GM13976 (cell line): Measurements from ENCODE around the gene ZC3HAV1.

ENCODE experiments used
- DNase-seq: peaks from one replicate; pipeline ENCODE4 v3.0.0; 2012; ENCODE audit warnings: low spot score
- in situ Hi-C: fragments of 300-500 bp; cut with MboI; formaldehyde crosslinking; loops from one replicate; pipeline ENCODE4 v1.12.0; 2022; ENCODE audit warnings: low sequenced_read_pairs, mixed read lengths, inconsistent platforms; ENCODE audit not compliant: unreplicated experiment
- TF ChIP-seq, protein P1 (sequence below): IDR thresholded peaks from 2 replicates; pipeline ENCODE4 v1.5.1; 2012; ENCODE audit warnings: borderline replicate concordance, mild to moderate bottlenecking; ENCODE audit not compliant: insufficient read depth; ENCODE audit errors: extremely low read depth, missing control alignments, control extremely low read depth

ZC3HAV1 gene

DNA sequence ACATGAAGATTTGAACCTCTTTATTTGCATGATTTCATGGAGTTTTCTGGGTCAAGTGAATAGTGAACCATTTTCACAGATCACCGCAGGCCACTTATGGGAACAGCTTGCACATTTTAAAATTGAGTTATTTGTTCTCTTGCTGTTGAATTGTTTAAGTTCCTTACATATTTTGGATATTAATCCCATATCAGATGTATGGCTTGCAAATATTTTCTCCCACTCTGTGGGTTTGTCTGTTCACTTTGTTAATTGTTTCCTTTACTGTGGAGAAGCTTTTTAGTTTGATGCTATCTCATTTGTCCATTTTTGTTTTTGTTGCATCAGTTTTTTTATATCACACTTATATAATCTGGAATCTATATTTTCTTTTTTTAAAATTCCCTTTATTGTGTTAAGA, 59.6 kb downstream of the ZC3HAV1 start:
- no peak for DNase-seq
- TF ChIP-seq, protein P1, sequence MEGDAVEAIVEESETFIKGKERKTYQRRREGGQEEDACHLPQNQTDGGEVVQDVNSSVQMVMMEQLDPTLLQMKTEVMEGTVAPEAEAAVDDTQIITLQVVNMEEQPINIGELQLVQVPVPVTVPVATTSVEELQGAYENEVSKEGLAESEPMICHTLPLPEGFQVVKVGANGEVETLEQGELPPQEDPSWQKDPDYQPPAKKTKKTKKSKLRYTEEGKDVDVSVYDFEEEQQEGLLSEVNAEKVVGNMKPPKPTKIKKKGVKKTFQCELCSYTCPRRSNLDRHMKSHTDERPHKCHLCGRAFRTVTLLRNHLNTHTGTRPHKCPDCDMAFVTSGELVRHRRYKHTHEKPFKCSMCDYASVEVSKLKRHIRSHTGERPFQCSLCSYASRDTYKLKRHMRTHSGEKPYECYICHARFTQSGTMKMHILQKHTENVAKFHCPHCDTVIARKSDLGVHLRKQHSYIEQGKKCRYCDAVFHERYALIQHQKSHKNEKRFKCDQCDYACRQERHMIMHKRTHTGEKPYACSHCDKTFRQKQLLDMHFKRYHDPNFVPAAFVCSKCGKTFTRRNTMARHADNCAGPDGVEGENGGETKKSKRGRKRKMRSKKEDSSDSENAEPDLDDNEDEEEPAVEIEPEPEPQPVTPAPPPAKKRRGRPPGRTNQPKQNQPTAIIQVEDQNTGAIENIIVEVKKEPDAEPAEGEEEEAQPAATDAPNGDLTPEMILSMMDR, result no peak
- in situ Hi-C loops, result no loop called here

GRCh38 chr7:139049111-139049510, 60.4 kb downstream of the ZC3HAV1 start:
- in situ Hi-C loops, result no loop called here

GRCh38 chr7:139047970-139048369, 61.5 kb downstream of the ZC3HAV1 start:
- no peak for DNase-seq
- in situ Hi-C loops, result no loop called here
- TF ChIP-seq, protein P1, result no peak

More at GRCh38 chr7:139049111-139049510, 60.4 kb downstream of the ZC3HAV1 start:
- TF ChIP-seq, protein P1, result no peak
- no peak for DNase-seq

- TF ChIP-seq, protein P1, result no peak
- DNase-seq, result no peak
- in situ Hi-C loops, result no loop called here
Measured at GRCh38 chr7:139046143-139046542, 63.4 kb downstream of the ZC3HAV1 start.

DNA sequence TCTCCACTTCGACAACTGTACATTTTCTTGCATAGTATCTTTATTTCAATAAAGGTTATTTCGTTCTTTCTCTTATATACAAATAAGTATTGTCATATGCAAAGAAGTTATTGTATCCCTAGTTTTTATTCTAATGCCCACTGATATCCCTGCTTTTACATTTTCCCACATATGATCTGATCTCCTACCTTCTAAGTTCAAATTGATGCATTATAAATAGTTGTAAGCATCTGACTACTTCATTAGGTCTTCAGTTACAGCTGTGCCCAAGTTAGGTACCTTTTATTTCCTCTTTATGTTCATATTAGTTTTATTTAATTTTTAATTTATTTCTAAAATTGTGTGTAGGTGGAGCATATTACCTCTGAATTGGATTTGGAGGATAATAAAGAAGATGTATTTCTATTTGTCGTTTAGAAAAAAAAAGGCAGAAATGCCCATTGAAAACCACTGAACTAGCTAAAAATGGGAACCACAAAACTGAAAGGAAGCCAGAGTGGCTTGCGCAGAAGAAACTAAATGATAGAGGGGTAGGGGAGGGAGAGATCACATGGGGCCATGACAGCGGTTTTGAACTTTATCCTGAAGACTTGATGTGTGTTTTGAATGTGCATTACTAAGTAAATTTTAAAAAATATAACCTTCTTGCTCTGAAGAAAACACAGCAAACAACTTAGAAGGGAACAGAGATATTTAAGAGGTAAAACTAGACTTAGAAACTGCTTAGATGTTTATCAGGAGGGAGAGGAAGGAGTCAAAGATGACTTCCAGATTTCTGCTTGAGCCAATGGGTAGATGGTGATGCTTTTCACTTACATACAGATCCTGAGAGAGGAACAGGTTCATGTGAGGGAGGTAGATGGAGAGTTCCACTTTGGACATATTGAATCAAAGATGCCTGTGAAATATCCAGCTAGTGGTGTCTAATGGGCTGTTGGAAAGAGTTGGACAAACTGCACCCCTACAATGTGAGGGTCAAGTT, 64.4 kb downstream of the ZC3HAV1 start:
- TF ChIP-seq, protein P1, result no peak
- in situ Hi-C loops, result no loop called here
- DNase-seq, result no peak

GRCh38 chr7:139043823-139044812, 65.4 kb downstream of the ZC3HAV1 start:
- in situ Hi-C loops, result no loop called here
- DNase-seq, result no peak
- TF ChIP-seq, protein P1, result no peak
